Measurements from ENCODE around the gene SGPL1. TPM values are rescaled to one million over a fixed set of nuclear protein-coding genes. Genes with fewer than 3 reads are reported as not detected.

The SGPL1 gene
- polyA plus RNA-seq, 1 experiment: 16.6 TPM

- ChIA-PET POLR2A (no interaction called here), CTCF (interaction anchor here (1.1 kb wide), 1 partner anchor 864 kb away, joined by 3 read pairs; no protein-coding TSS in a partner anchor)
- no peak for DNase-seq (ENCODE audit: low read depth)
- no peak for TF ChIP-seq CTCF (IDR thresholded peaks at IDR 0.05; ENCODE audit: insufficient read depth, low read depth, low read length)
- Histone ChIP-seq H3K36me3 (ENCODE audit: control insufficient read depth, insufficient read depth, low read length) (no peaks in the 10 kb centered on the region; the same call in 1 of the 2 replicates), H3K4me3 (ENCODE audit: low read depth, low read length) (no peak overlapping the region), H3K27me3 (ENCODE audit: control insufficient read depth, insufficient read depth, low read length) (no peaks in the 10 kb centered on the region)
Observed at GRCh38 chr10:70843776-70844489, 28.2 kb downstream of the SGPL1 start.

- TF ChIP-seq CTCF (IDR thresholded peaks at IDR 0.05; ENCODE audit: insufficient read depth, low read depth, low read length): no peak
- no peak for DNase-seq (ENCODE audit: low read depth)
- no peaks in the 10 kb centered on the region for H3K27me3 ChIP-seq (ENCODE audit: control insufficient read depth, insufficient read depth, low read length)
- H3K4me3 ChIP-seq (ENCODE audit: low read depth, low read length): no peak overlapping the region
- H3K36me3 ChIP-seq (ENCODE audit: control insufficient read depth, insufficient read depth, low read length): no peaks in the 10 kb centered on the region; the same call in 1 of the 2 replicates
- ChIA-PET POLR2A (interaction anchor here (0.6 kb wide), 2 partner anchors 35 to 1868 kb away, joined by 3 to 6 read pairs; no protein-coding TSS in a partner anchor), CTCF (interaction anchor here (0.7 to 1.3 kb wide), 3 partner anchors 12 to 863 kb away, joined by 3 read pairs; no protein-coding TSS in a partner anchor)
Observed at GRCh38 chr10:70845256-70845655, 29.5 kb downstream of the SGPL1 start.

- no peak for TF ChIP-seq CTCF (IDR thresholded peaks at IDR 0.05; ENCODE audit: insufficient read depth, low read depth, low read length)
- no peak for DNase-seq (ENCODE audit: low read depth)
- no peaks in the 10 kb centered on the region; the same call in 1 of the 2 replicates for H3K36me3 ChIP-seq (ENCODE audit: control insufficient read depth, insufficient read depth, low read length)
- CTCF ChIA-PET: interaction anchor here (0.7 to 1.3 kb wide), 2 partner anchors 13 to 31 kb away, joined by 3 read pairs; no protein-coding TSS in a partner anchor
- H3K27me3 ChIP-seq (ENCODE audit: control insufficient read depth, insufficient read depth, low read length): no peaks in the 10 kb centered on the region
- no peak overlapping the region for H3K4me3 ChIP-seq (ENCODE audit: low read depth, low read length)
- POLR2A ChIA-PET: interaction anchor here (0.6 kb wide), 2 partner anchors 36 to 1869 kb away, joined by 3 to 6 read pairs; no protein-coding TSS in a partner anchor
Observed at GRCh38 chr10:70845816-70846215, 30.1 kb downstream of the SGPL1 start.

GRCh38 chr10:70846795-70847194, 31.0 kb downstream of the SGPL1 start:
- H3K36me3 ChIP-seq (ENCODE audit: control insufficient read depth, insufficient read depth, low read length): peaks cover 3% of the 10 kb centered on the region; the same call in 1 of the 2 replicates
- no peak for DNase-seq (ENCODE audit: low read depth)
- H3K27me3 ChIP-seq (ENCODE audit: control insufficient read depth, insufficient read depth, low read length): no peaks in the 10 kb centered on the region
- no peak overlapping the region for H3K4me3 ChIP-seq (ENCODE audit: low read depth, low read length)
- CTCF ChIA-PET: interaction anchor here (0.6 to 1.3 kb wide), 3 partner anchors 11 to 318 kb away, joined by 3 to 4 read pairs (median 3); no protein-coding TSS in a partner anchor
- no peak for TF ChIP-seq CTCF (IDR thresholded peaks at IDR 0.05; ENCODE audit: insufficient read depth, low read depth, low read length)
- POLR2A ChIA-PET: no interaction called here

- ChIA-PET POLR2A (no interaction called here), CTCF (interaction anchor here (0.9 to 1.2 kb wide), 2 partner anchors 8 to 12 kb away, joined by 4 read pairs; no protein-coding TSS in a partner anchor)
- Histone ChIP-seq H3K4me3 (ENCODE audit: low read depth, low read length) (no peak overlapping the region), H3K27me3 (ENCODE audit: control insufficient read depth, insufficient read depth, low read length) (no peaks in the 10 kb centered on the region), H3K36me3 (ENCODE audit: control insufficient read depth, insufficient read depth, low read length) (peaks cover 3% of the 10 kb centered on the region; the same call in 1 of the 2 replicates)
- DNase-seq (ENCODE audit: low read depth): no peak
- no peak for TF ChIP-seq CTCF (IDR thresholded peaks at IDR 0.05; ENCODE audit: insufficient read depth, low read depth, low read length)
Observed at GRCh38 chr10:70847659-70848360, 32.1 kb downstream of the SGPL1 start.

Data from BJ (cell line).